Cardiac fibroblast (primary cell): ENCODE measurements around the gene SORCS3.

Experiments
- DNase-seq, 2 donors: peaks; one replicate each; pipeline versions ENCODE4 v3.0.0 to v3.0.0-alpha.2; 2010; ENCODE audit warnings: low read depth in 2 of 2
- H3K4me3 ChIP-seq, 2 donors: replicated peaks in 1 of 2; 1 replicate in 1 of 2; 2 replicates in 1 of 2; pipeline ENCODE4 v1.5.1; 2011; ENCODE audit warnings: low read depth in 2 of 2, low read length in 2 of 2, mild to moderate bottlenecking in 2 of 2, moderate library complexity in 1 of 2
- TF ChIP-seq, protein P1 (sequence below): IDR thresholded peaks from one replicate; pipeline ENCODE4 v1.5.1; 2011; ENCODE audit warnings: low read depth, mild to moderate bottlenecking, low read length, inconsistent platforms

SORCS3 gene

DNA sequence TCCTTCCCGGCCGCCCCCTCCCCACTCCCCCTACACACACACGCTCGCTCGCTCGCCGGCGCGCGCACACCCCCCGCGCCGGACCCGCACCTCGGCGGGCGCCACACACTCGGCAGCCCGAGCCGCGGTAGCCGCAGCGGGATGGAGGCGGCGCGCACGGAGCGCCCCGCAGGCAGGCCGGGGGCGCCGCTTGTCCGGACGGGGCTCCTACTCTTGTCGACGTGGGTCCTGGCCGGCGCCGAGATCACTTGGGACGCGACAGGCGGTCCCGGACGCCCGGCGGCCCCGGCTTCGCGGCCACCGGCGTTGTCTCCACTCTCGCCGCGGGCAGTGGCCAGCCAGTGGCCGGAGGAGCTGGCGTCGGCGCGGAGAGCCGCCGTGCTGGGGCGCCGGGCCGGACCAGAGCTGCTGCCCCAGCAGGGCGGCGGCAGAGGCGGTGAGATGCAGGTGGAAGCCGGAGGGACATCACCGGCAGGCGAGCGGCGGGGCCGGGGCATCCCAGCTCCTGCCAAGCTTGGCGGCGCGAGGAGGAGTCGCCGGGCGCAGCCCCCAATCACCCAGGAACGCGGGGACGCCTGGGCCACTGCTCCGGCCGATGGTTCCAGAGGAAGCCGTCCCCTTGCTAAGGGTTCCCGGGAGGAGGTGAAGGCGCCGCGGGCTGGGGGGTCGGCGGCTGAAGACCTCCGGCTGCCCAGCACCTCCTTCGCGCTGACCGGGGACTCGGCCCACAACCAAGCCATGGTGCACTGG is at the start of gene SORCS3:
Gene SORCS3 (plus strand): TSS at position 104 of the 750 bp plus-strand sequence.
- TF ChIP-seq, protein P1, sequence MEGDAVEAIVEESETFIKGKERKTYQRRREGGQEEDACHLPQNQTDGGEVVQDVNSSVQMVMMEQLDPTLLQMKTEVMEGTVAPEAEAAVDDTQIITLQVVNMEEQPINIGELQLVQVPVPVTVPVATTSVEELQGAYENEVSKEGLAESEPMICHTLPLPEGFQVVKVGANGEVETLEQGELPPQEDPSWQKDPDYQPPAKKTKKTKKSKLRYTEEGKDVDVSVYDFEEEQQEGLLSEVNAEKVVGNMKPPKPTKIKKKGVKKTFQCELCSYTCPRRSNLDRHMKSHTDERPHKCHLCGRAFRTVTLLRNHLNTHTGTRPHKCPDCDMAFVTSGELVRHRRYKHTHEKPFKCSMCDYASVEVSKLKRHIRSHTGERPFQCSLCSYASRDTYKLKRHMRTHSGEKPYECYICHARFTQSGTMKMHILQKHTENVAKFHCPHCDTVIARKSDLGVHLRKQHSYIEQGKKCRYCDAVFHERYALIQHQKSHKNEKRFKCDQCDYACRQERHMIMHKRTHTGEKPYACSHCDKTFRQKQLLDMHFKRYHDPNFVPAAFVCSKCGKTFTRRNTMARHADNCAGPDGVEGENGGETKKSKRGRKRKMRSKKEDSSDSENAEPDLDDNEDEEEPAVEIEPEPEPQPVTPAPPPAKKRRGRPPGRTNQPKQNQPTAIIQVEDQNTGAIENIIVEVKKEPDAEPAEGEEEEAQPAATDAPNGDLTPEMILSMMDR: no peak
- no peak for DNase-seq
- H3K4me3 ChIP-seq: no peak within 1 kb of the TSS

DNA sequence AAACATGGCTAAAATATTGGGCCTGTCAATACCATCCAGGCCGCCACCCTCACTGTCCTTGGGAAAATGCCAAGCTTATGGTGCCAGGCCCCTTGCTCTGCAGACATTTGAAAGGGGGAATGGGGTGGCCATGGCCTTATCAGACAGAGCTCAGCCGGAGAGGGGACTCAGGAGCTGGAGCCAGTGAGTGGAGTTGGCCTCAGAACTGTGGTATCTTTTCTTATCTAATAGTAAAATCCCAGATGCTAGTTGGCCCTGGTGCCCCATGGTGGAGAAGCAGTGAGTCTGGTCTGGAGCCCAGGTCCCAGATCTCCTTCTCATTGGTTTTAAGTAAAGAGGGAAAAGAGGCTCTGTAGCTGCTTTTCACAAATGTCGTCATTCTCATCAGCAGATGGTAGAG is 49.6 kb upstream of the SORCS3 start:
- no peak for DNase-seq
- no peak overlapping the region for H3K4me3 ChIP-seq
- TF ChIP-seq, protein P1: no peak

DNA sequence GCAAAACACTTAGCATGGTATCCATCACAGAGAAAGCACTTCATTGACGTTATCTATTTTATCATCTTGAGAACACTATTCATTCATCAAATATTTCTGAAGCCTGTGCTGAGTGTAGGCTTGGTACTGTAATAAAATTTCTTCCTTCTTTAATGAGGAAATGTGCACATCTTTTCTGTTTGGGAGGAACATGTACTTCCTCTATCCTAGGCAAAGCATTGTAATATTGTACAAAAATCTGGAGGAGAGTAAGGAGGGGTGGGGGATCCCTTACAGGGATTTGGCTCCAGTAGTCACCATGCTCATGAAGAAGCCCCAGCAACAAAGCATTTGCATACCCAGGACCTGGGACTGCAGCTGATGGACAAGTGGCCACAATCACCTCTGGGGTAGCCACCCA is 39.9 kb upstream of the SORCS3 start:
- no peak for DNase-seq
- H3K4me3 ChIP-seq: no peak overlapping the region
- TF ChIP-seq, protein P1: no peak

DNA sequence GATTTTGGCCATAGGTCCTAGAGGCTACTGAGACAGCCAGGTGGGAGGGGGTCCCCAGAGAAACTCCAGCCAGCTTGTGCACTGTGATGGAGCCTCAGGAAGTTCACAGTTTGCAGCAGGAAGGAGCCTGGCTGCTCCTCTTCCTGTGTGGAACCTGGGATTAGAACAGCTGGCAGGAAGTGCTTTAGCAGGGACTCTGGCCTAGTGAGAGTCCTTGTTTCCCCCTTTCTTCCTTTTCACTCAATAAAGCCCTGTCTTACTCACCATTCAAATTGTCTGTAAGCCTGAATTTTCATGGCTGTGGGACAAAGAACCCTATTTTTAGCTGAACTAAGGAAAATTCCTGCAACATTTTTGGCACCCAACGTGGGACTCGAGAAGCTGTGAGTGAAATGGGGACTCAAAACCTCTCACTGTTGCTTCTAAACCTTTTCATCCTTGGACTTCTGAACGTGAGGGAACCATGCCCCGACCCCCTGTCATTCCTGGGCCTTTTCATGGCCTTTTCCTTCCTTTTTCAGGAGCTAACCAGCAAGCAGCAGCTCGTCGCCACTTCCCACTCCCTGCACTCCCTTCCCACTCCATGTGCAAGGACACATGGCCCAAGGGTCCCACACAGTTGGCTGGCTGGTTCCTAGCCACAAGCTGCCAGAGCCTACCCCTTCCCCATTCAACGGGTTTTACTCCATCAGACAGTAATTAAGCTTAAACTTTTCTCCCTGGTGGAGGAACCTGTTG is 32.8 kb upstream of the SORCS3 start:
- TF ChIP-seq, protein P1: no peak

DNA sequence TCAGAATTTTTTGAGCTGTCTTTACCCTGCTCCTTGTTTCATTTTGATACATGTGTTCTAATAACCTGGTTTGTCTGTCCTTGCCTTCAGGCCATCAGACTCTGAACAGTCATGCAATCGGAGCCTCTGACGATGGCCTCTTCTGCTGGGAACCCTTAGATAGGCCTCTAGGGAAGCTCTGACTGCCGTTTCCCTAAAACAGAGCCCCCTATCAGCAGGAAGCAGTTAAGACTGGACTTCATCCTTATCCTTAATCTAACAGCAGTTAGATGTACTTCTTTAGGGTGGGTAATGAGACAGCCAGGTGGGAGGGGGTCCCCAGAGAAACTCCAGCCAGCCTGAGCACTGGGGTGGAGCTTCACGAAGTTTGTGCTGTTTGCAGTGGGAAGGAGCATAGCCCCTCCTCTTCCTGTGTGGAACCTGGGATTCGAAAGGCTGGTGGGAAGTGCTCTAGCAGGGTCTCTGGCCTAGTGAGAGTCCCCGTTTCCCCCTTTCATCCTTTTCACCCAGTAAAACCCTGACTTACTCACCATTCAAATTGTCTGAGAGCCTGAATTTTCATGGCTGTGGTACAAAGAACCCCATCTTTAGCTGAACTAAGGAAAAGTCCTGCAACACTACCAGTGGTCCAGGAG is 28.4 kb upstream of the SORCS3 start:
- TF ChIP-seq, protein P1: no peak
- H3K4me3 ChIP-seq: no peak overlapping the region
- no peak for DNase-seq

More for the DNA sequence above, 32.8 kb upstream of the SORCS3 start:
- DNase-seq: no peak
- H3K4me3 ChIP-seq: no peak overlapping the region

DNA sequence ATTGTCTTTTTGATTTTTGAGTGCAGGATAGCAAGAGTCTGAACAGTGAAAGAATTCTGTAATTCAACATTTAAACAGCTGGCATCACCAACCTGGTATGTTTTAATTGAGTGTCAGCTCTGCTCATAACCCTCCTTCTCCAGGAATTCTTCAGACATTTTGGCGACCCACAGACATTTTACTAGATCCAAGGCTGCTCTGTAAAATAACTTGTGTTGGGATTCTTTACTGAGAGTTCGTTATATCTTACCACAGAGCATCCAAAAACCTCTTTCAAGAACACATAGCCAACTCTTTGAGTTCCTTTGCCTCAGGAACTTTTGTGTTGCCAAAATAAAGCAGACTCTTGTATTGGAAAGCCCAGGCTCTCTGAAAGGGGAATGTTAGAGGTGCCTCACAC is 27.7 kb upstream of the SORCS3 start:
- TF ChIP-seq, protein P1: no peak
- H3K4me3 ChIP-seq: no peak overlapping the region
- no peak for DNase-seq
